Measurements from ENCODE around the gene ACOXL.
A peak's percentile ranks its signal among the peaks of the same experiment; 100 is the strongest.

ACOXL gene

DNA sequence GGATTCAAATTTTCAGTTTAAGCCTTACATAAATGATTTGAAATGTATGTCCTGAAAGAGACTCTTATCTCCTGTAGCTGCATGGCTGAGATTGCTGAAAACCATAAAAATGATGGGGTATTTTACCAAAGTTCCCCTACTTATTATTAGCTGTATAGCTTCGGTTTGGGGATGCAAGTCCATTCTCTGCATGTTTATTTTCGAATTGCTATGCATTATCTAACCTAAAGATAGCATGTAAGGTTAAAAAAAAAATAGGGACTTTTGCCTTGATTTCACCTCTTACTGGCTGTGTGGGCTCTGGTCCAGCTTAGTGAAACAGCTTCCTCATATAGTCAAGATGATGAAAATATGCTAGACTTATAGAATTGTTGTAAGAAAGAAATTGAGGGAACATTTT is 14.0 kb upstream of the ACOXL start:
- no peak for DNase-seq

DNA sequence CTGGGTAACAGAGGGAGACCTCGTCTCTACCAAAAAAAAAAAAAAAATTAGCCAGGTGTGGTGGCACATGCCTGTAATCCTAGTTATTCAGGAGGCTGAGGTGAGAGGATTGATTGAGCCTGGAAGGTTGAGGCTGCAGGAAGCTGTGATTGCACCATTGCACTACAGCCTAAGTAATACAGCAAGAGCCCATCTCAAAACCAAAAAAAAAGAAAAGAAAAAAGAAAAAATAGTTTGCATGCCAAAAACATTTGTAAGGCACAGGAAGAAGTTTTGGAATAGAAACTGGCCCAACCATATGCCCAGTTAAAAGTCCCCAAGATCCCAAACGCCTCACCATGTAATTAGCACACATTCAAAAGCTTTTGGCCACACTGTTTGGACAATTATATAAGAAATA is 13.4 kb upstream of the ACOXL start:
- DNase-seq: no peak

DNA sequence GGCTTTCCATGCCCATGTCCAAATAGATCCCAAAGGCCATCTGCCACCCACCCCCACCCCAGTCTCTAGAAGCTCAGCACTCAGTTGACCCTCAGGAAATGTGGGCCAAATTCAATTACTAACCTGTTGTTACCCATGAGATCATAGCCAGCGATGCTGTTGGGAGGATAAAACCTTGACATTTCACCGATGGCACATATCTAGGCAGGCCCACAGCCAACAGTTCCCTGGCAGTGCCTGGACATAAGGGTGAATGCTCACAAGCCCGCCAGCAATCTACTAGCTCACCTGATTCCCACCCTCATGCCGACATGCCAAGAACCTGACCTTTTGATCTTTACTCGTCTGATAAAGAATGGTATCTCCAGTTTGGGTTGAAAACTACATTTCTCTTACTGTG is 11.8 kb upstream of the ACOXL start:
- no peak for DNase-seq

DNA sequence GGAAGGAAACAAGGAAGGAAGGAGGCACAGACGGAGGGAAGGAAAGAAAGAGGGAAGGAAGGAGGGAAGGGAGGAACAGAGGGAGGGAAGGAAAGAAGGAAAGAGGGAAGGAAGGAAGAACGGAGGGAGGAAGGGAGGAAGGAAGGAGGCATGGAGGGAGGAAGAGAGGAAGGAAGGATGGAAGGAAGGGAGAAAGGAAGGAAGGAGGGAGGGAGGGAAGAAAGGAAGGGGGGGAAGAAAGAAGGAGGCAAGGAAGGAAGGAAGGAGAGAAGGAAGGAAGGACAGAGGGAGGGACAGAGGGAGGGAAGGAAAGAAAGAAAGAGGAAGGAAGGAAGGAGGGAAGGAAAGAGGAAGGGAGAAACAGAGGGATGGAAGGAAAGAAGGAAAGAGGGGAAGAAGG is 7.6 kb upstream of the ACOXL start:
- no peak for DNase-seq

DNA sequence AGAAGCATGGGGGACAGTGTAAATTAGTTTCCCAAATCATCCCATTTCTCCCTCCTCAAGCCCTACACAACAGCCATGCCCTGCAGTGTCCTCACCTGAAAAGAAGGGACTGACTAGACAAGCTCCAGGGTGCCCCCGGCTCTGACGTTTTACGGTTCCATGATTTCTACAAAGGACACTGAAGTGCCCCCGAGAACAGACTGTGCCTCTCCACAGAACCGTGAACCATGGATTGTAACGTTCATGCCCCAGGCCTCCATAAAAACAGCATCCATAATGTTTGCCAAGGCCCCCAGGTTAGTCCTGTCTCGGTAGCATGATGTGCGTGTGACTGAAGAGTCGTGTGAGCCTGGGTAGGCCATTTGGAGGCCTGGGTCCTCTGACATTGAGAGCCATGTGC is 7.0 kb upstream of the ACOXL start:
- no peak for DNase-seq

DNA sequence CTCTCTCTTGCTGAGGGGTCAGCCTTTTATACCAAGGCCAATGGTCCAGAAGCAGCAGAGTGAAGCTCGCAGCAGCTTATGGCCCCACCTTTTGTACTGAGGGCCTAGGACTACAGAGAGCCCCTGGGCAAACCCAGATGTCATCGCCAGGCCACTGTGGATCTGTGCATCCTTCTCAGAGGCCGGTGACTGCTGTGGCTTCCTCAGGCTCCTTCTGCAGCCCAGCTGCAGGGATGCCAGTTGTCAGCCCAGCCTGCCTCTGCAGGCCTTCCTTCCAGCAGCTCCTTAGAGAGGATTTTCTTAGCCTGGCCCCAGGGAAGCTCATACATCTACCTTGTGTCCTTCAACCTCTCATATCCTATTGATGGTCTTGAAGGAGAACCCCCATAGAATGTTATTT is 6.5 kb upstream of the ACOXL start:
- DNase-seq: no peak

DNA sequence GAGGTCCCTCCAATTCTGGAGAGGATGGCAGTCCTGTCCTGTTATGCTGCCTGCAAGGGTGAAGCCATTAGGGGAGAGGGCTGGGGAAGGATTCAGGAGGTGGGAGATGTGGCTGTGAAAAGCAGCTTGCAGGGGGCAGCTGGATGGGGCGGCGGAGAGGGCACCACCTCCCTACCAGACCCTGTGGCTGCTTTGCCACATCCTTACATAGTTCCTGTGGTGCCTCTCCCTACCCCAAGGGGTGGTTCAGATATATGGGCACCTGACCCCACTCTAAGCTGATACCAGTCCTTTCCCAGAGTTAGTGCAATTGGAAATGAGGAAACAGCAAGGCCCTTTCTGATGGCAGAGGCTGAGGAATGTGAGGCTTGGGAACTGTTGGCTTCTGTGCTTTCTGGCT is 6.1 kb upstream of the ACOXL start:
- DNase-seq: no peak

DNA sequence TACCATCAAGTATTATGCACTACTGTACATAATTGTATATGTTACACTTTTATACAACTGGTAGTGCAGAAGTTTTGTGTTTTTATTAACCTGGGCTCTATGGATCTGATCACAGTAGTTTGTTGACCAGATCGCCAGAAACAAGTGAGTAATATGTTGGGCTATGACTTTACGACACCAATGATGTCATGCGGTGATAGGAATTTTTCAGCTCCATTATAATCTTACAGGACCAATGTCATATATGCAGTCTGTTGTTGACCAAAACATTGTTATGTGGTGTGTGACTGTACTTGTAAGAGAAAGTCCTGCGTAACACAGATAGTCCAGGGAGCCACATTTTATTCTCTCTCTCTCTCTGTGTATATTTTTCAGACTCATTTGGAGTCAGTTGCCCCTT is 4.5 kb upstream of the ACOXL start:
- no peak for DNase-seq

DNA sequence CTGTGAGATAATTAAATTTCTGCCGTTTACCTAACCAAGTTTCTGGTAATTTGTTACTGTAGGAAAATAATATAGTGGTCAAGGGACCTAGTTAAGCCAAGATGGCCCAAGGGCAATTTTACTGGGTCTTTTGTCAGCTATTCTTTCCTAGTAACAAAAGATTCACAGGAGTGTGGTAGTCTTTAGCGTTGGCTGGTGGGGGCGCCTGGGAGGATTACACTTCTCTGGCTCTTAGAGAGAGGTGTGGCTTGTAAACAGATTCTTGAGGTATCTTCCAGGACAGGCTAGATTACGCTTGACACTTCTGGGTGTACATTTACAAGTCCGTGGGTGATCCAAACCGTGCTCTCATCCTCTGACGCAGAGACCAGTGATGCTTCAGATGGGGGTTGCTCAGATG is 3.3 kb upstream of the ACOXL start:
- DNase-seq: no peak

DNA sequence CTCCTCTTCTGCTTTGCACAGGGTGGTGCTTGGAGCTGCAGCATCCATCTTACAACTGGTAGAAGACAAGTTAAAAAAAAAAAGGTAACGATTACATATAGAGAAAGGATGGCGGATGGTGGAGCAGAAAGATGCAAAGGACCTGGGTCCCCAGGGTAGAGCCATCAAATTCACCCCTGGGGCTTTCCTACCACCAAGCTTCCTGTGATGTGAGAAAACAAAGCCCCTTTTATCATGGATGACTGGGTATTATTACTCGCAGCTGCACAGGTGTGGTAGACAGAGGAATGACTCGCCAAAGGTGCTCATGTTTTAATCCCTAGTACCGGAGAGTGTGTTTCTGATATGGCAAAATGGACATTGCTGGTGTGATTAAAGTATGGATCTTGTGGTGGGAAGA is 1.3 kb upstream of the ACOXL start:
- DNase-seq: no peak

DNA sequence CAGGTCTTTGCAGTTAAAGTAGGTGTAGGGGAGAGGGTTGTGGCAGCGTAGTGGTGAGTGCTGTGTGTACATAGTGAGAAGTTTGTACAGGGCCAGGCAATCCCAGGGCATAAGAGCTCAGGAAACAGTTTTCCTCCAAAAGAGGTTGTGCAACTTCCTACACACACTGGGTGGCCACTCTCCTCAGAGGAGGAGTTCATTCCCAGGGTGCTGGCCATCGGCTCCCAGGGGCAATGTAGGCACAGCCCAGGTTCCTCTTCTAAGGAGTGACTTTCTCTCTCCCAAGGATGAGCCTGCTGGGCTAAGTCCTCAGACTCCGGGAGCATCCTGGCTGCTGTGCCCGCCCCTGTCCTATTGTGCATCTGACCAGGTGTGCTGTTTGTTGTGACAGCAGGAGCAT is 3.0 kb downstream of the ACOXL start:
- no peak for DNase-seq

DNA sequence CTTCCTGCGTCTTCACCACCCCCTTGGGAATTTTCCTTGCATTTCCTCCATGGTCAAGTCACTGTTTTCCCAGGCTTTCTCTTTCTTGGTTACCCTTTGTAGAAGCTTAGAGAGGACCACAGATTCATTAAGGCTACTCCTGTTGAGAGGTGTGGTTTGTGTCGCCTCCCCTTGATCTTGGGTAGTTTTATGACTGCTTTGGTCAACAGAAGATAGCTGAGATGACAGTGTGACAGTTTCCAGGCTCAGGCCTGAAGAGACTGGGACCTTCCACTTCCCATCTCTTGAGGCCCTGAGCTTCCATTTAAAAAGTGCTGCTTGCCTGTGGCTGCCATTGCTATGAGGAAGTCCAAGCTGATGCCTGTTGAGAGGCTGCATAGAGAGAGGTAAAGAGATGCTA is 5.4 kb downstream of the ACOXL start:
- no peak for DNase-seq

DNA sequence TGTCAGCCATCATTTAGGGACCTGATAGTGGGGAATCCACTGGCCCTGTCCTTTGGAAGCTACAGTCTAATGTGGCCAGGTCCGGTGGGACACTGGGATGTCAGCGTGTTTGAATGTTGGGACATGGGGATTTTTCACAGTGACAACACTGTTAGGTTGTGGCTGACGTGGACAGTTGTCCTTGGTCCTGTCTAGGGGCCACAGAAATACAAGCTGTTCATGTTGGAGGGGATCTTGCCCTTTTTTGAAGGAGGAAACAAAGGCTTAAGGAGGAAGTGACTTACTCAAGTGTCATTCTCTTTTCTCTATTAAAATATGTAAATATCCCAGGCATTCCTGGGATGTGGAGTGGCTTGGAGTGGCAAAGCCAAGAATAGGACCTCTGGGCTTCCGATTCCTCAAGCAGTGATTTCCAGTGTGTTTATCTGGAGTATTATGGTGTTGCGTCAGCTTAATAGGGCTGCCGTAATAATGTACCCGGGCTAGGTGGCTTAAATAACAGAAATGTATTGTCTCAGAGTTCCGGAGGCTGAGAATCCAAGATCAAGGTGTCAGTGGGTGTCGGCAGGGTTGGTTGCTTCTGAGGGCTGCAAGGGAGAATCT is 8.5 kb downstream of the ACOXL start:
- DNase-seq: no peak

DNA sequence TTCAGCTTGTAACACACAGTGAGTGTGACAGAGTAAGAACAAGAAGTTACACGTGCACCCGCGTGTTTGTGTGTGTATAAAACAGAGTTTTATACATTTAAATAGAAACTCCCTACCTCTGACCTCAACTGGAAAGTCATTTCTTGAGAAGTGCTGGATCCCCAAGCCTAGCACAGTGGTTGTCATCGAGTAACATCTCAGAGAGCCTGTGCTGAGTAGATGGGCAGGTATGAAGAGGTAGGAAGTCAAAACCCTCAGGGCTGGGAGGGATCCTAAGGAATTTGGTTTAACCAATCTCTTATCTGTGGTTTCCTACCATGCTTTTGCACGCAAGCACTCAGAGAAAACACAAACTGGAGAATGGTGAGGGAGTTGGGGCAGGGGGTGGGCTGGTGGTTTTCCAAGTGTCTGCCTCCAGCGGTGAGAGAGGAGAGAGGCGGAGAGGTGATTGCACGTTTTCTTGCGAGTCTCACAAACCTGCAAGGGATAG is 9.2 kb downstream of the ACOXL start:
- no peak for DNase-seq

DNA sequence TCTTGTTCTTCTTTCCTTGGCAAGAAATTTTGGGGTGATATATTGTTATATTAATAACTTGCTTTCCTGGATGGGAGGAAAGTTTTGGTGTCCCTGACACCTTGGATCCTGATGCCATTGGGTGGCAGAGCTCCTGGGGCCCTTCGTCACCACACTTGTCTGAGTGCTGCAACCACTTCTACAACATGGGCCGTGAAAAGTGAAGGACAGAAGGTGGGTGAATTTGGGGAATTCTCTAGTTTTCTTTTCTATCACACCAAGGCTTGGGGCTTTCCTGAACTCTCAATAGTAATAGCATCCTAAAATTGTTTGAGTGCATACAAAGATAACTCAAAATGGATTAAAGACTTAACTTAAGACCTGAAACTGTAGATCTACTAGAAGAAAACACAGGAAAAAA is 10.0 kb downstream of the ACOXL start:
- DNase-seq: no peak

DNA sequence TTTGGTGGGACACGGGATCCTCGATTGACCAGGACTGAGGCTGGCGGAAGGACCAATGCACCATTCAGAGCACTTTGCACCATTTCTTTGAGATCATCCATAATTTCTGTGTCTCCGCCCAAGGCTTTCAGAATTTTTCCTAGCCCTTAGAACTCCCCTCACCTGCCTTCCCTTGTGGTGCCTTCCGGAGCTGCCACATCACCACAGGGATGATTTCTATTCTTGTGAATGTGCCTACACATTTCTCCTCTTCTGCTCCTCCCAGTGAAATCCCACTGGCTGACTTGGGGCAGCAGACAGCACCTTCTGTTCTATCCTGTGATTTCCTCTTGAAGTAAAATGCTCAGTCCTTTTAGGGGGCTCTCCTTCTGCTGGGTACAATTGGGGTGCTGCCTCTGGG is 11.2 kb downstream of the ACOXL start:
- DNase-seq: peak in 3 of 56 donors; percentile 9 to 15 (median 10)

DNA sequence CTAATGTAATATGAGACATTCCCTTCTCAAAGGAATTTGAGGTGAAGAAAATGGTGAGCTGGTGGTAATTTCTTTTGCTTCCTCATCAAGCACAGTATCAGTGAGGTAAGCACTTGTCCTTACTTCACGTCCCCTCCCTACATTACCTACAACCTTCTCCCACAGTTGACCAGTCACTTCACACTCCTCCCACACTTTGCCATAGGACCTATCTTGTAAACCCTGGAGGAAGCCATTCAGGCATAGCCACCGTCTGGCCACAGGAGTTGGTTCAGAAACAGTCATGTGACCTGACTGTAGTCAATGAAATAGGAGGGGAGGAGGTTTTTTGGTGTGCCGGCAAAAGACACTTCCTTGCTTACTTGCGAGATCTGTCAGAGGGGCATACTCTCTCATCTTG is 12.1 kb downstream of the ACOXL start:
- DNase-seq: no peak

DNA sequence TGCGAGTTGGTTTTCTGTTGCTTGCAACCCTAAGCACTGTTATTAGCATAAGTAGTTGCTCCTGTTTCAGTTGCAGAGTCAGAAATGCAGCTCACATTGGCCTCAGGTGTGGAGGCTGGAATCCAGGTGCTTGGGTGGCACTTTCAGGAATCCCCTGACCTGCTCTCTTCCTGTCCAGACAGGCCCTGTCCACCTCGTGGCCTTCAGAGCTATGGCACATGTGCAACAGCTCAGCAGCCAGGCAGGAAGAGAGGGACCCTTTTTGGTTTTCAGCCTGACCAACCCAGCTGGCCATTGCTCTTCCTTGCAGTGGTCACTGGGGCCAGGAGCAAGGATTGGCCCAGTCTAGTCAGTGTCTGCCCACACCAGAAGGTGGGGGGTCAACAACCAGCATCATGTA is 12.7 kb downstream of the ACOXL start:
- DNase-seq: no peak

DNA sequence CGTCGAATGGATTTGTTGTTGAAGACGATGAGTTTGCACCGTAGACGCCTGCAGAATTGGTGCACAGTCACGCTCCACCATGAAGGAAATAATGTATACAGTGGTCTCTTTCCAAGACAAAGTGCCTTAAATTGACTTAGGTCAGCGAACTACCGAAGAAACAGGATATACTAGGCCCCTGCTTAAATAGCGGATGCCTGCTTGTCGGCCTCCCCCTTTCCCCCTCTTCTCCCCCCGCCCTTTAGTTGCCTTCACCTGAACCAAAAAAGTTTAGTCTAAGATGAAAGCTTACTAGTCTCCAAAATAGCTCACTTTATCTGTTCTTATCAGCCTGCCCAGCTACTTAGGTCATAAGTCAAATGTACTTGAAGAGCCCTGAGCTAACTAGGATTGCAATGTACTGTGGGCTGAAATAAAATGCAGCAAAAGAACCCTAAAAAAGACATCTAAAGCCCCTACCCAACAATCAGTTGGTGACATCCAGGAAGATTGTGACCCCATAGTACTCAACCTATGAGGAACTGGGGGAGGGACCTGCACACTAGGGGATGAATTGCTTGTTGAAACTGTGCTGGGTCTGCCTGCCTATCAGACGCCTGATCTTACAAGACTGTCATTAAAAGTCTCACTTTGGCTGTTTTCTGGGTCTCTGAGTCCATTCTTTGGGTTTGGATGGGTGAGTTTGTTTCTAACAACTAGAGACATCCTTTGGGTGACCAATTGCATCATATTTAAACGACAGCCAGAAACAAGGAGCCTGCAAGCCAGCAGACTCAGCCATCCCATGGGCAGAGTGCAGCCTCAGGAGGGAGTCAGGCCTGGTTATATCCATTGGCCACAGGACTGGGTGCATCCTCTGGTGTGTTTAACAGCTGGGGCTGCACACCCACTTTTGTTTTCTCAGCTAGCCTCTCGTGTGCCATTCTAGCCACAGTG is 14.5 kb downstream of the ACOXL start:
- DNase-seq: no peak

DNA sequence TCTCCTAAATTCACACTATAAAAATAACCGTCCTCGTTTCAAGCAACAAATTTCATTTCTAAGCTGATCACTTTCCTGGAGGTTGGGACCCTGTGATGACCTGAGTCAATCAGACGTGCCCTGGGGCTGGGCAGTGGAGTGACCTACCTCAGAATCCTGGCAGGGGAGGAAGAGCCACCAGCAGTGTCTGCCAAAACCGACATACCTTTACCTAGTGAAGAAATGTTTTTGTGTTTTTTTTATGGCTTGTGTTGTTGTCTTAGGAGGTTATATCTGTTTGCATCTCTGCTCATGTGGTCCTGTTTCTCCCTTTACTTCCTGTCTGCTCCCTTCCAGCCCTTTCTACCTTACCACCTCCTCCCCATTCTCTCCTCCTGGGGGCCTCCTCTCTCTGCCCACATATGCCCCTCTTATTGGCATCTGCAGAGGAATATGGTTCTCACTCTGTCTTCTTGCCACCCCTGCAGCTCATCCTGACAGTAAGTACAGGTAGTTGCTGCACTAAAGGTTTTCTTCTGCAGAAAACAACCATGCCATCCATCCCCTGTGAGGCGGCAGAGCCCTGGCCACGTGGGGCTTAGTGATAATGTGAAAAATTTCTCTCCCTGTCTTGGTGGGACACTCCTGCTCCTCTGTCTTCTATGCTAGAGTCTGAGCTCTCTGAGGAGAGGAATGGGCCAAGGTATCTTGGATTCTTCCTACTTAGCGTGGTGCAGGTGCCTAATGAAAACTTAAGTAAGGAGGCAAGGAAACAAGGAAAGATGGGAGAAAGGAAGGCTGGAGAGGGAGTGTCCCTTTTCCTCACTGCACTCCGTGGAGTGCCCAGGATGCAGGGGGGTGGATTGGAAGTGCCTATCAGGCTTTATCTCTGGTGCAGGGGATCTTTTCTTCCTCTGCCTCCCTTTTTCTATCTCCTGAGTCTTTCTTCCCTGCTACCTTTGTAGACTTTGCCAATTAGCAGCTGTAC is 15.4 kb downstream of the ACOXL start:
- no peak for DNase-seq

DNA sequence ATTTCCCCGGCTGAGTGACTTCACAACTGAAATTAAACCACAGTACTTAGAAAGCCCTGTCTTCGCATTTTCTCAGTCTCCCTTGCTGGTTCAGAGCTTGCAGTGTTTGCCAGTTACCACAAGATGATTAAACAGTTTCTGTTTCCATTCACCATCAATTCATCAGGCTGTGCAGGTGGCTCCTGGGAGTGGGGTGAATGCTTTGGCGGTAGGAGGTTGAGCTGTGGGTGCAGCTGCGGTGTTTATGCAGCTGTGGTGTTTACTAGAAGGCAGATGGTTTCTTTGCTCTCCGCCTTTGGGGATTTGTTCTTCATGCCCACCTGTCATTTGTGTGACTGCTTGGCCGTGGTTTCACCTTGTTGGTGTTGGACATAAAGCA is 16.1 kb downstream of the ACOXL start:
- no peak for DNase-seq

DNA sequence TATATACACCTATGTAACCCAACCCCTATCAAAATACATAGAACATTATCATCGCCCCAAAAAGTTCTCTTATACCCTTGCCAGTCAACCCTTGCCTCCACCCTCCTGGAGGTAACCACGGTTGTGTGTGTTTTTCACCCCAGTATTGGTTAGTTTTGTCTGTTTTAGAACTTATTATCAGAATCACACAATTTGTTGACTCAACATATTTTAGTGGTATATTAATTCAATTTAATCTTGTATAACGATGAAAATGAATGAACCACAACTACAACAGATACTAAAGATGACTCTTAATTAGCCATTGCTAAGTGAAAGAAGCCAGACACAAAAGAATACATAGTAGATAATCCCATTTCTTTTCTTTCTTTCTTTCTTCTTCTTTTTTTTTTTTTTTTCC is 19.3 kb downstream of the ACOXL start:
- DNase-seq: no peak
